Spleen (tissue), 11 donors: ENCODE data around the gene C20orf204. TPM values are rescaled to one million over a fixed set of nuclear protein-coding genes. Genes with fewer than 3 reads are reported as not detected.

ENCODE experiments used
- DNase-seq: peaks from one replicate; pipeline ENCODE4 v3.0.0-alpha.2; 2020
- H3K27ac ChIP-seq, 8 donors: fragments of 200-600 bp; sonication (generic) in 7 of 8; 1 replicate in 4 of 8; 2 replicates in 4 of 8; pipeline versions ENCODE4 v1.5.0 to v1.8.0; 2016 to 2021; ENCODE audit warnings: inconsistent platforms in 4 of 8, mild to moderate bottlenecking in 4 of 8, moderate library complexity in 1 of 8
- H3K27me3 ChIP-seq, 7 donors: fragments of 200-600 bp; sonication (generic) in 6 of 7; replicated peaks in 1 of 7; 1 replicate in 4 of 7; 2 replicates in 3 of 7; pipeline versions ENCODE4 v1.5.0 to v1.8.0; 2016 to 2021; ENCODE audit warnings: inconsistent platforms in 3 of 7, mild to moderate bottlenecking in 1 of 7
- H3K36me3 ChIP-seq, 6 donors: fragments of 200-600 bp; sonication (generic) in 5 of 6; 1 replicate in 4 of 6; 2 replicates in 2 of 6; pipeline versions ENCODE4 v1.5.0 to v1.8.0; 2016 to 2021; ENCODE audit warnings: inconsistent platforms in 2 of 6
- H3K4me1 ChIP-seq, 6 donors: fragments of 200-600 bp; sonication (generic) in 5 of 6; 1 replicate in 3 of 6; 2 replicates in 3 of 6; pipeline versions ENCODE4 v1.5.0 to v1.8.0; 2016 to 2021; ENCODE audit warnings: inconsistent platforms in 3 of 6
- H3K4me3 ChIP-seq, 8 donors: fragments of 200-600 bp; sonication (generic) in 7 of 8; 1 replicate in 4 of 8; 2 replicates in 4 of 8; pipeline versions ENCODE4 v1.5.0 to v1.8.0; 2016 to 2021; ENCODE audit warnings: inconsistent platforms in 4 of 8, mild to moderate bottlenecking in 4 of 8, moderate library complexity in 2 of 8
- H3K9me3 ChIP-seq, 8 donors: fragments of 200-600 bp; sonication (generic) in 7 of 8; 1 replicate in 4 of 8; 2 replicates in 4 of 8; pipeline versions ENCODE4 v1.5.0 to v1.8.0; 2016 to 2021; ENCODE audit warnings: inconsistent platforms in 4 of 8
- POLR2A ChIP-seq, 3 donors: fragments of 450-650 bp; IDR thresholded peaks; one replicate each; pipeline ENCODE4 v1.5.1; 2017; ENCODE audit warnings: antibody characterized with exemption in 3 of 3, mild to moderate bottlenecking in 1 of 3
- POLR2AphosphoS5 ChIP-seq, 3 donors: sonication (generic); formaldehyde crosslinking; IDR thresholded peaks; one replicate each; pipeline ENCODE4 v1.5.1; 2017; ENCODE audit warnings: antibody characterized with exemption in 3 of 3
- WGBS, 5 donors: extraction: QIAGEN DNeasy Blood & Tissue Kit in 3 of 5; methylation state at CpG; one replicate each; pipeline versions ENCODE4 v1.1.5 to v1.1.7; 2013 to 2018; 5-methylcytosine and 5-hydroxymethylcytosine counted together
- intact Hi-C: fragments of 100-400 bp; cut with DNase I; formaldehyde crosslinking; loops from one replicate; pipeline ENCODE4 v1.15.0; 2023; ENCODE audit warnings: low total_unique reads
- polyA plus RNA-seq, 3 donors: library from polyadenylated mRNA; stranded (reverse); fragments of 200-250 nt; gene quantifications; one replicate each; pipeline ENCODE4 v1.2.1, GENCODE V29; 2013
- total RNA-seq, 7 donors: library from RNA; depleted of rRNA in 3 of 7; stranded (reverse); fragments of >200 nt in 3 of 7; fragmentation: NEBNext Ultra II Directional in 4 of 7; extraction: Animal tissue kit (Norgen Biotek cat#: 25700) in 4 of 7; gene quantifications; one replicate each; pipeline versions ENCODE4 v1.1.0 to v1.2.1, GENCODE V29; 2016 to 2021
- TF ChIP-seq, protein P1 (sequence below), 11 experiments: fragments of 200-600 bp in 7 of 11; fragments of 450-650 bp in 4 of 11; sonication (generic) in 4 of 11; IDR thresholded peaks in 8 of 11; conservative IDR thresholded peaks in 3 of 11; 1 replicate in 7 of 11; 2 replicates in 4 of 11; pipeline versions ENCODE4 v1.4.0 to v1.8.0; 2016 to 2021; ENCODE audit warnings: antibody characterized with exemption in 11 of 11, inconsistent platforms in 4 of 11, mild to moderate bottlenecking in 1 of 11
- donor health status: healthy with polysubstance abuse.
- donor health status: DM: no; HTN: no; CAD: no; lungs with moderate emphysema.
- donor health status: DM: no; HTN: no; CAD: no.
- donor health status: Bipolar disorder and iron deficiency.
- donor health status: healthy.
- donor health status: DM: no; HTN: no; CAD: no.
- donor health status: DM: yes; HTN: yes; CAD: no.

C20orf204 gene
- total and polyA plus RNA-seq, 10 donors, result 0.85 to 3.9 (median 1.9) TPM

DNA sequence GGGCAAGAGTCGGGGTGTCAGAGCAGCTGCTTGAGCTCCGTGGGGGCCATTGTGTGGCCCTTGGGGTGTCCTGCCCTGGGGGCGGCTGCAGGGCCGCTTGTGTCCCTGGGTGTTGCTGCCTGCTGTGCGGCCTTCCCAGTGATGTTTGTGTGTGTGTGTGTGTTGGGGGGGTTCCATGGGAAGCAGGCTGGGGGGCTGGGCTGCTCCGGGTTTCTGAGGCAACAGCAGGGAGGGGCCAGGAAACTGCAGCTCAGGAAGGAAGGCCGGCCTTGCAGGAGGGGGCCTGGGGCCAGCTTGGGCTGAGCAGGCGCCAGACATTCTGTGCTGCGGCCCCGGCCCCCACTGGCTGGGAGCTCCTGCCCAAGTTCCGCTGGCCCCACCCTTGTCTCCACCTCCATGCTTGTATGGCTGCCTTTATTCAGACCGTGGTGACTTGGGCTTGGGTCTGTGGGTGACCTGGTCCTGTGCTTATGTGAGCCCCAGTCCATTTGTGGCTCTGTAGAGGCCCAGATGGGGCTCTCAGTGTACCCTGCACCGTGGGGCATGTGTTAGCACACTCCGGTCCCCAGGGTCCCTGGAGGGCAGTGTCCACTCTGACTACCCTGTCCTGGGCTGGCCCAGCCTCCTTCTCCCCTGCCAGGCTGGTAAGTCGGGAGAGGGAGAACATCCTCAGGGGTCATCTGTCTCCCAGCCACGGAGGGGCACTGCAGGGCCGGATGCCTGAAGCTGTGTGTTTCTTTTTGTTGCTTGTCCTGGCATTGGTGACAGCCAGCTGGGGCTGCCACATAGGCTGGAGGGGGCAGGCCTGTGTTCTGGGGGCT is 18.1 kb downstream of the C20orf204 start:
- H3K27me3 ChIP-seq, result peaks cover 0 to 83% (median 16%) of the 10 kb centered on the region in 7 donors
- no peaks in the 10 kb centered on the region for H3K36me3 ChIP-seq
- H3K4me1 ChIP-seq, result peaks cover 17 to 95% (median 85%) of the 10 kb centered on the region in 6 donors
- TF ChIP-seq, protein P1, sequence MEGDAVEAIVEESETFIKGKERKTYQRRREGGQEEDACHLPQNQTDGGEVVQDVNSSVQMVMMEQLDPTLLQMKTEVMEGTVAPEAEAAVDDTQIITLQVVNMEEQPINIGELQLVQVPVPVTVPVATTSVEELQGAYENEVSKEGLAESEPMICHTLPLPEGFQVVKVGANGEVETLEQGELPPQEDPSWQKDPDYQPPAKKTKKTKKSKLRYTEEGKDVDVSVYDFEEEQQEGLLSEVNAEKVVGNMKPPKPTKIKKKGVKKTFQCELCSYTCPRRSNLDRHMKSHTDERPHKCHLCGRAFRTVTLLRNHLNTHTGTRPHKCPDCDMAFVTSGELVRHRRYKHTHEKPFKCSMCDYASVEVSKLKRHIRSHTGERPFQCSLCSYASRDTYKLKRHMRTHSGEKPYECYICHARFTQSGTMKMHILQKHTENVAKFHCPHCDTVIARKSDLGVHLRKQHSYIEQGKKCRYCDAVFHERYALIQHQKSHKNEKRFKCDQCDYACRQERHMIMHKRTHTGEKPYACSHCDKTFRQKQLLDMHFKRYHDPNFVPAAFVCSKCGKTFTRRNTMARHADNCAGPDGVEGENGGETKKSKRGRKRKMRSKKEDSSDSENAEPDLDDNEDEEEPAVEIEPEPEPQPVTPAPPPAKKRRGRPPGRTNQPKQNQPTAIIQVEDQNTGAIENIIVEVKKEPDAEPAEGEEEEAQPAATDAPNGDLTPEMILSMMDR (IDR thresholded peaks at IDR 0.05 in 8 of 11, conservative IDR thresholded peaks at IDR 0.05 in 3 of 11), result peak in 5 of 11 experiments; percentile 14 to 40 (median 32)
- TF ChIP-seq POLR2AphosphoS5 (IDR thresholded peaks at IDR 0.05), result peak; percentile 55 to 85 (median 77)
- TF ChIP-seq POLR2A (IDR thresholded peaks at IDR 0.05), result peak in 1 of 3 donors; percentile 7
- H3K27ac ChIP-seq, result peak overlapping the region; percentile 51 to 91 (median 85)
- intact Hi-C loops, result no loop called here
- peak overlapping the region in 2 of 8 donors; percentile 0 to 38 for H3K4me3 ChIP-seq
- DNase-seq, result peak; percentile 90
- 15 to 29% (median 18%) methylated on average over 11 to 17 of the region's 17 CpGs for WGBS, 5 donors
- H3K9me3 ChIP-seq, result no peaks in the 10 kb centered on the region

DNA sequence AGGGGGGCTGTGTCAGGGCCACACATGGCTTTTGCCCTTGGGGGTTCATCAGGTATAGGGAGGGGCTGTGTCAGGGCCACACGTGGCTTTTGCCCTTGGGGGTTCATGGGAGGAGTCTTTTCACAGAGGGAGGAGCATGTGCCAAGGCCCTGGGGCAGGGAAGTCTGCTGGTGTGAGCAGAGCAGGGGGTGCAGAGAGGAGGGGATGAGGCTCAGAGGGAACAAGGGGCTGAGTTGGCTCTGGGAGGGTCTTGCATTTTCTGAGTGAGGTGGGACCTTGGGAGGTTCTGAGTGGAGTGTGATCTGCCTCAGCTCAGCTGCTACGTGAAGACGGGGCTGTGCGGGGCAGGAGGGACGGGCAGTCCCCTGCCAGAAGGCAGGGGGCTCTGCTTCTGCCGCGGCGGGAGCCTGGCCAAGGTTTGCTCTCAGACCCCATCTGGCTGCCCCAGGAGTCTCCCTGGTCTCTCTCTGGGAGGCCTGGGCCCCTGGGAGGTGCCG is 19.5 kb downstream of the C20orf204 start:
- intact Hi-C loops, result no loop called here
- Histone ChIP-seq H3K36me3 (no peaks in the 10 kb centered on the region), H3K9me3 (no peaks in the 10 kb centered on the region), H3K4me1 (peaks cover 12 to 84% (median 74%) of the 10 kb centered on the region in 6 donors), H3K27me3 (peaks cover 0 to 69% (median 6%) of the 10 kb centered on the region in 7 donors), H3K4me3 (peak overlapping the region in 1 of 8 donors; percentile 57), H3K27ac (peak overlapping the region; percentile 63 to 91 (median 85))
- WGBS, 5 donors, result 50 to 75% (median 64%) methylated on average over 8 to 9 of the region's 9 CpGs
- DNase-seq, result no peak
- TF ChIP-seq, protein P1 (IDR thresholded peaks at IDR 0.05 in 8 of 11, conservative IDR thresholded peaks at IDR 0.05 in 3 of 11), result no peak
- no peak for TF ChIP-seq POLR2AphosphoS5 (IDR thresholded peaks at IDR 0.05)
- TF ChIP-seq POLR2A (IDR thresholded peaks at IDR 0.05), result no peak

DNA sequence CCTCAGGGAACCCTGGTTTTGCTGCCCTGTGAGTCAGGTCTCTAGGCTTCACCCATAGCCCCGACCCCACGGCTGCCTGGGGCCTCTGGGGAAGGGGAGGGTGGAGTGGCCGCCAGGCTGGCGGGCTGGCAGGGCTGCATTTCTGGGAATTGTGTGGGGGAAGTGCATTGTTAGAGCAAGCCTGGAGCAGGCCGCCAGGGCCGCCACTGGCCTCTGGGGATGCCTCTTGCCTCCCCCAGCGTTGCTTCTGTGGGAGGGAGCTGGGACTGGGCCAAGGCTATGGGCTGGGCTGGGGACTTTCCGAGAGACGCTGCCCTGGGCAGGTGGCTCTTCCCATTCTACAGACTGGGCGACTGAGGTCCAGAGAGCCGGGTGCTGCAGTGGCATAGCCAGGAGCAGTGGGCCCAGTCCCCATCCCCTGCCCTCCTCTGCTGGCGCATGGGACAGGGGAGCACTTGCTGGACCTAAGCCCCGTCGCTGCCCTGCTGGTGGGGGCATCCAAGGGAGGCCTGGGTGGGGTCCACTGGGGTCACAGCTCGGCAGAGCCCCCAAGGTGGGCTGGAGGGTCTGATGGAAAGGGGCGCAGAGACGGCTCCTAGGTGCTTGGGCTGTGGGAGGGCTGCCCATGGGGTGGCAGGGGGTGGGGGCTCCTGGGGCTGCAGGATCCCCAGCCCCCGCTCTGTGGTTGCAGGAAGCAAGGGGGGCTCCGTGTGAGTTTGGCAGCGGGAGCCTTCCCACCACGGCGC is 20.1 kb downstream of the C20orf204 start:
- peak overlapping the region; percentile 70 to 91 (median 85) for H3K27ac ChIP-seq
- peak overlapping the region in 1 of 8 donors; percentile 57 for H3K4me3 ChIP-seq
- intact Hi-C loops, result no loop called here

More for the DNA sequence above, 20.1 kb downstream of the C20orf204 start:
- 33 to 57% (median 46%) methylated on average over 8 to 22 of the region's 22 CpGs for WGBS, 5 donors
- Histone ChIP-seq H3K27me3 (peaks cover 0 to 63% (median under 1%) of the 10 kb centered on the region in 7 donors), H3K9me3 (no peaks in the 10 kb centered on the region), H3K4me1 (peaks cover 12 to 78% (median 68%) of the 10 kb centered on the region in 6 donors), H3K36me3 (no peaks in the 10 kb centered on the region)
- TF ChIP-seq, protein P1 (IDR thresholded peaks at IDR 0.05 in 8 of 11, conservative IDR thresholded peaks at IDR 0.05 in 3 of 11), result peak in 5 of 11 experiments; percentile 10 to 35 (median 30)
- peak; percentile 46 to 86 (median 79) for TF ChIP-seq POLR2AphosphoS5 (IDR thresholded peaks at IDR 0.05)
- no peak for TF ChIP-seq POLR2A (IDR thresholded peaks at IDR 0.05)
- DNase-seq, result peak; percentile 88
